NCI-H2196 (cell line): ENCODE results near the gene FGFRL1.
"Not testable (repeated sequence)": the region's sequence is repeated elsewhere in the genome, so short reads cannot be mapped to it uniquely, and the experiment has no call there.

Experiments
- DNase-seq: peaks from one replicate; lab custom pipeline; 2025; ENCODE audit not compliant: unreplicated experiment; lab: John Stamatoyannopoulos, UW

FGFRL1 gene

GRCh38 chr4:973431-974397, 37.7 kb upstream of the FGFRL1 start, which contains the start of gene DGKQ:
Gene DGKQ (minus strand): TSS chr4:973569. CDS start chr4:973482, 87 bp downstream.
- DNase-seq, result peak; percentile 66

- no peak for DNase-seq
These were observed 36.8 kb upstream of the FGFRL1 start for GRCh38 chr4:974668-975067.

GRCh38 chr4:976016-976415, 35.4 kb upstream of the FGFRL1 start:
- not testable (repeated sequence) for DNase-seq

- no peak for DNase-seq
These were observed 32.3 kb upstream of the FGFRL1 start for GRCh38 chr4:978957-979701.

GRCh38 chr4:982291-982690, 29.1 kb upstream of the FGFRL1 start:
- DNase-seq, result no peak

GRCh38 chr4:982814-983213, 28.6 kb upstream of the FGFRL1 start:
- DNase-seq, result no peak

GRCh38 chr4:984336-985054, 26.9 kb upstream of the FGFRL1 start:
- DNase-seq, result no peak

GRCh38 chr4:985123-985830, 26.1 kb upstream of the FGFRL1 start:
- no peak for DNase-seq

- no peak for DNase-seq
These were observed 25.0 kb upstream of the FGFRL1 start for GRCh38 chr4:986428-986878.

- peak; percentile 43 for DNase-seq
These were observed 24.4 kb upstream of the FGFRL1 start, which contains the start of gene IDUA for GRCh38 chr4:986879-987623. Gene IDUA (plus strand): TSS chr4:987044. CDS start chr4:987085, 41 bp downstream.

GRCh38 chr4:987624-988513, 23.6 kb upstream of the FGFRL1 start:
- no peak for DNase-seq

GRCh38 chr4:988726-989721, 22.4 kb upstream of the FGFRL1 start:
- no peak for DNase-seq

- no peak for DNase-seq
These were observed 21.5 kb upstream of the FGFRL1 start for GRCh38 chr4:989722-990471.

GRCh38 chr4:990746-991367, 20.6 kb upstream of the FGFRL1 start:
- no peak for DNase-seq

- DNase-seq, result no peak
These were observed 19.8 kb upstream of the FGFRL1 start for GRCh38 chr4:991451-992296.
